ENCODE results near the gene RRAGC. TPM values are rescaled to one million over a fixed set of nuclear protein-coding genes. Genes with fewer than 3 reads are reported as not detected.
A peak's percentile ranks its signal among the peaks of the same experiment; 100 is the strongest.

Gene RRAGC
- polyA plus RNA-seq, 1 experiment: 6.5 TPM

- TF ChIP-seq CTCF (IDR thresholded peaks at IDR 0.05; ENCODE audit: insufficient read depth, low read depth, low read length): no peak
- no peaks in the 10 kb centered on the region for H3K36me3 ChIP-seq (ENCODE audit: control insufficient read depth, insufficient read depth, low read length)
- H3K4me3 ChIP-seq (ENCODE audit: low read depth, low read length): no peak overlapping the region
- ChIA-PET CTCF (no interaction called here), POLR2A (no interaction called here)
- DNase-seq (ENCODE audit: low read depth): no peak
- no peaks in the 10 kb centered on the region for H3K27me3 ChIP-seq (ENCODE audit: control insufficient read depth, insufficient read depth, low read length)
Observed at GRCh38 chr1:38870996-38871395, 11.4 kb upstream of the RRAGC start.

- no peak for DNase-seq (ENCODE audit: low read depth)
- CTCF ChIA-PET: no interaction called here
- POLR2A ChIA-PET: no interaction called here
- Histone ChIP-seq H3K4me3 (ENCODE audit: low read depth, low read length) (no peak overlapping the region), H3K36me3 (ENCODE audit: control insufficient read depth, insufficient read depth, low read length) (peaks cover 1% of the 10 kb centered on the region), H3K27me3 (ENCODE audit: control insufficient read depth, insufficient read depth, low read length) (no peaks in the 10 kb centered on the region)
- no peak for TF ChIP-seq CTCF (IDR thresholded peaks at IDR 0.05; ENCODE audit: insufficient read depth, low read depth, low read length)
Observed at GRCh38 chr1:38867208-38867607, 7.6 kb upstream of the RRAGC start.

- Histone ChIP-seq H3K27me3 (ENCODE audit: control insufficient read depth, insufficient read depth, low read length) (no peaks in the 10 kb centered on the region), H3K36me3 (ENCODE audit: control insufficient read depth, insufficient read depth, low read length) (peaks cover 1% of the 10 kb centered on the region), H3K4me3 (ENCODE audit: low read depth, low read length) (no peak overlapping the region)
- POLR2A ChIA-PET: no interaction called here
- no peak for TF ChIP-seq CTCF (IDR thresholded peaks at IDR 0.05; ENCODE audit: insufficient read depth, low read depth, low read length)
- CTCF ChIA-PET: no interaction called here
- DNase-seq (ENCODE audit: low read depth): no peak
Observed at GRCh38 chr1:38865112-38865715, 5.6 kb upstream of the RRAGC start.

- peaks cover 5% of the 10 kb centered on the region for H3K36me3 ChIP-seq (ENCODE audit: control insufficient read depth, insufficient read depth, low read length)
- POLR2A ChIA-PET: no interaction called here
- peak overlapping the region; percentile 57 for H3K4me3 ChIP-seq (ENCODE audit: low read depth, low read length)
- CTCF ChIA-PET: interaction anchor here (0.6 to 0.9 kb wide), 2 partner anchors 14 to 20 kb away, joined by 3 read pairs; no protein-coding TSS in a partner anchor
- DNase-seq (ENCODE audit: low read depth): no peak
- TF ChIP-seq CTCF (IDR thresholded peaks at IDR 0.05; ENCODE audit: insufficient read depth, low read depth, low read length): no peak
- H3K27me3 ChIP-seq (ENCODE audit: control insufficient read depth, insufficient read depth, low read length): no peaks in the 10 kb centered on the region
Observed at GRCh38 chr1:38860454-38860795, 853 bp upstream of the RRAGC start.

GRCh38 chr1:38858833-38859560 is 575 bp downstream of the RRAGC start:
- DNase-seq (ENCODE audit: low read depth): peak; percentile 13
- ChIA-PET POLR2A (no interaction called here), CTCF (interaction anchor here (0.7 to 0.8 kb wide), 2 partner anchors 9 to 233 kb away, joined by 3 read pairs; no protein-coding TSS in a partner anchor)
- no peak for TF ChIP-seq CTCF (IDR thresholded peaks at IDR 0.05; ENCODE audit: insufficient read depth, low read depth, low read length)
- peaks cover 6% of the 10 kb centered on the region for H3K36me3 ChIP-seq (ENCODE audit: control insufficient read depth, insufficient read depth, low read length)
- H3K27me3 ChIP-seq (ENCODE audit: control insufficient read depth, insufficient read depth, low read length): no peaks in the 10 kb centered on the region
- H3K4me3 ChIP-seq (ENCODE audit: low read depth, low read length): peak overlapping the region; percentile 93

Data from BJ (cell line).